WI38 (cell line): Measurements from ENCODE around the gene CDKN2AIPNL.
"Not testable (repeated sequence)": the region's sequence is repeated elsewhere in the genome, so short reads cannot be mapped to it uniquely, and the experiment has no call there.

Experiments used
- H3K4me3 ChIP-seq: 2 replicates; pipeline ENCODE4 v1.5.1; 2011; ENCODE audit warnings: low read depth, mild to moderate bottlenecking, control low read depth, low read length
- TF ChIP-seq, protein P1 (sequence below): IDR thresholded peaks from 2 replicates; pipeline ENCODE4 v1.5.1; 2012; ENCODE audit warnings: low read depth, mild to moderate bottlenecking, control low read depth, low read length

CDKN2AIPNL gene

DNA sequence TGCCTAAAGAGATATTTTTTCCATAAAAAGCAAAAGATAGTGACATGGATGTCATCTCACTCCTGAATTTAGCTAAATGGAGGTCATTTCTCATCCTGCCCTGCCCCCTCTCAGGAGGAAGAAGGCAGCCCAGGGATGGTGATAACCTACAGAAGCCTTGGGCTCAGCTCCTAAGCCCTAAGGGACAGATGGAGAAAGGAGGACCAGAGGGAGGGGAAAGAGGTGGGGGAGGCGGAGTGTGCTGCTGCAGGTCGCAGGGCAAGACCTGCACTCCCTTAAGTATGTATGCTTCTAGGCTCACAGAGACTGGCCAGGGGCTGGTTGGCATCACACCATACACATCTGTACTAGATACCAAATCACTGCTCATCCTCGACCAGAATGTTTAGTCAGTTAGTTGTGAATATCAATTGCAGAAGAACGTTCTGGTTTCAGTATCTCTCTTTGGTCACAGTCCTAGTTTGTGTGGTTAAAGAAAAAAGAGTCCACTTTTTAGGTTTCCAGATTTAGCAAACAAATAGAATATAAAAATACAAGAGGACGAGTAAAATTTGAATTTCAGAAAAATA is 18.4 kb upstream of the CDKN2AIPNL start:
- TF ChIP-seq, protein P1, sequence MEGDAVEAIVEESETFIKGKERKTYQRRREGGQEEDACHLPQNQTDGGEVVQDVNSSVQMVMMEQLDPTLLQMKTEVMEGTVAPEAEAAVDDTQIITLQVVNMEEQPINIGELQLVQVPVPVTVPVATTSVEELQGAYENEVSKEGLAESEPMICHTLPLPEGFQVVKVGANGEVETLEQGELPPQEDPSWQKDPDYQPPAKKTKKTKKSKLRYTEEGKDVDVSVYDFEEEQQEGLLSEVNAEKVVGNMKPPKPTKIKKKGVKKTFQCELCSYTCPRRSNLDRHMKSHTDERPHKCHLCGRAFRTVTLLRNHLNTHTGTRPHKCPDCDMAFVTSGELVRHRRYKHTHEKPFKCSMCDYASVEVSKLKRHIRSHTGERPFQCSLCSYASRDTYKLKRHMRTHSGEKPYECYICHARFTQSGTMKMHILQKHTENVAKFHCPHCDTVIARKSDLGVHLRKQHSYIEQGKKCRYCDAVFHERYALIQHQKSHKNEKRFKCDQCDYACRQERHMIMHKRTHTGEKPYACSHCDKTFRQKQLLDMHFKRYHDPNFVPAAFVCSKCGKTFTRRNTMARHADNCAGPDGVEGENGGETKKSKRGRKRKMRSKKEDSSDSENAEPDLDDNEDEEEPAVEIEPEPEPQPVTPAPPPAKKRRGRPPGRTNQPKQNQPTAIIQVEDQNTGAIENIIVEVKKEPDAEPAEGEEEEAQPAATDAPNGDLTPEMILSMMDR = no peak
- no peak overlapping the region for H3K4me3 ChIP-seq

DNA sequence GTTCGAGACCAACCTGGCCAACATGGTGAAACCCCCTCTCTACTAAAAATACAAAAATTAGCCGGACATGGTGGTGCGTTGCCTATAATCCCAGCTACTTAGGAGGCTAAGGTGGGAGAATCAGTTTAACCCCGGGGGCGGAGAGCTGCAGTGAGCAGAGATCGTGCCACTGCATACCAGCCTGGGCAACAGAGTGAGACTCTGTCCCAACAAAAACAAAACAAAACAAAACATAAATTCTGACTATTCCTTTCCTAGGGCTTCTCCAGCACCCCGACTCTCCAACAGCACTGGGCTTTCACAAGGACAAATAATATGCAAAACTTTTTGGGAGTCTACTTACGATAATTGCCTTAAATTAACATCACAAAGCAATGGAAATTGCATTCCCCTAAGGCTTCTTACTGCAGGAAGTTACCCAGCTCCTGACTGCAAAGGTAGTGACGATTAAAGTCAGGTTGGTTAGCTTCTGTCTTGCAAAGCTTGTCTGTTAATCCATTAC is 15.9 kb upstream of the CDKN2AIPNL start:
- TF ChIP-seq, protein P1 = no peak

DNA sequence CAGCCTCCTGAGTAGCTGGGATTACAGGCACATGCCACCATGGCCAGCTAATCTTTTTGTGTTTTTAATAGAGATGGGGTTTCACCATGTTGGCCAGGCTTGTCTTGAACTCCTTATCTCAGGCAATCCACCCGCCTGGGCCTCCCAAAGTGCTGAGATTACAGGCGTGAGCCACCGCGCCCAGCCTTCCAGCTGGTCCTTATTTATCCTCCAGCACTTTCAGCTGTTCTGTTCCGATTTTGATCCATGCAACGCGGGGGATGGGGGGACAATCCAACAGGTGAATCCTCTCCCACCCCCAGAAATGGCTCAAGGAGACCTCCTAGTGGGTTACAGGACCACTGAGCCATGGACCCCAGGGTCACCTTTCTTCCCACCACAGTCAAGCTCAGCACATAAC is 14.7 kb upstream of the CDKN2AIPNL start:
- no peak overlapping the region for H3K4me3 ChIP-seq
- TF ChIP-seq, protein P1 = no peak

More for the DNA sequence above, 15.9 kb upstream of the CDKN2AIPNL start:
- no peak overlapping the region for H3K4me3 ChIP-seq

DNA sequence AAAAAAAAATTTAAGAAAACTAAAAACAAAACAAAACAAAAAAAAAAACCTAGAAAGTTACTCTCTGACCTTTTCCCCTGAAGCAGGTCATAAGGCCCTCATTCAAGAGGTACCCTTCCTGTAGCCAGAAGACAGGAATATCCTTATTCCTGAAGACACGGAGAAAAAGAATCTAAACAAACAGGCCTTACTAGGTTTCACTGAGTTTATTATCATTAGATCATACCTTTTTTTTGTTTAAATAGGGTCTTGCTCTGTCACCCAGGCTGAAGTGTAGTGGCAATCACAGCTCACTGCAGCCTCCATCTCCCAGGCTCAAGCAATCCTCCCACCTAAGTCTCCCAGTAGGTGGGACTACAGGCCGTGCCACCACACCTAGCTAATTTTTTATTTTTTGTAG is 11.7 kb upstream of the CDKN2AIPNL start:
- TF ChIP-seq, protein P1 = no peak
- no peak overlapping the region for H3K4me3 ChIP-seq

DNA sequence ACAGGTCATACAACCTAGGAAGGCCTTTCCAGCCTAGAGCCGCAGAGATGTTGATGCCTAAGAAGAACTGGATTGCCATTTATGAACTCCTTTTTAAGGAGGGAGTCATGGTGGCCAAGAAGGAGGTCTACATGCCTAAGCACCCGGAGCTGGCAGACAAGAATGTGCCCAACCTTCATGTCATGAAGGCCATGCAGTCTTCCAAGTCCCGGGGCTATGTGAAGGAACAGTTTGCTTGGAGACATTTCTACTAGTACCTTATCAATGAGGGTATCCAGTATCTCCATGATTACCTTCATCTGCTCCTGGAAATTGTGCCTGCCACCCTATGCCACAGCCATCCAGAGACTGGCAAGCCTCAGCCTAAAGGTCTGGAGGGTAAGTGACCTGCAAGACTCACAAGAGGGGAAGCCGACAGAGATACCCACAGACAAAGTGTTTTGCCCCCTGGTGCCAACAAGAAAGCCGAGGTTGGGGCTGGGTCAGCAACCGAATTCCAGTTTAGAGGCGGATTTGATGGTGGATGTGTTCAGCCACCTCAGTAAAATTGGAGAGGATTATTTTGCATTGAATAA is 11.2 kb upstream of the CDKN2AIPNL start:
- TF ChIP-seq, protein P1 = no peak
- H3K4me3 ChIP-seq = no peak overlapping the region

DNA sequence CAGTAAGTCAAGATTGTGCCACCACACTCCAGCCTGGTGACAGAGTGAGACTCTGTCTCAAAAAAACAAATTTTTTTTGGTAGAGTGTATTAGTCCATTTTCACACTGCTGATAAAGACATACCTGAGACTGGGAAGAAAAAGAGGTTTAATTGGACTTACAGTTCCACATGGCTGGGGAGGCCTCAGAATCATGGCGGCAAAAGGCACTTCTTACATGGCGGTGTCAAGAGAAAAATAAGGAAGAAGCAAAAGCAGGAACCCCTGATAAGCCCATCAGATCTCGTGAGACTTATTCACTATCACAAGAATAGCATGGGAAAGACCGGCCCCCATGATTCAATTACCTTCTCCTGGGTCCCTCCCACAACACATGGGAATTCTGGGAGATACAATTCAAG is 9.4 kb upstream of the CDKN2AIPNL start:
- H3K4me3 ChIP-seq = not testable (repeated sequence)

DNA sequence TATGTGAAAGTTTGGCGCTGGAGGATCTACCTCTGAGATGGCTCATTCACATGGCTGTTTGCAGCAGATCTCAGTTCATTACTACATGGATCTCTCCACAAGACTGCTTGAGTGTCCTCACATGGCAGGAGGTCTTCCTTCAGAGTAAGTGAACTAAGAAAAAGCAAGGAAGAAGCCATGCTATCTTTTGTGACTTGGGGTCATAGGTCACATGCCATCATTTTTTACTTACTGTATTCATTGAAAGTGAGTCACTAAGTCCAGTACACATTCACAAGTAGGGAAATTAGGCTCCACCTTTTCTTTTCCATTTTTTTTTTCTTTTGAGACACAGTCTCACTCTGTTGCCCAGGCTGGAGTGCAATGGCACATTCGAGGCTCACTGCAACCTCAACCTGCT is 8.7 kb upstream of the CDKN2AIPNL start:
- TF ChIP-seq, protein P1 = no peak
- H3K4me3 ChIP-seq = no peak overlapping the region

DNA sequence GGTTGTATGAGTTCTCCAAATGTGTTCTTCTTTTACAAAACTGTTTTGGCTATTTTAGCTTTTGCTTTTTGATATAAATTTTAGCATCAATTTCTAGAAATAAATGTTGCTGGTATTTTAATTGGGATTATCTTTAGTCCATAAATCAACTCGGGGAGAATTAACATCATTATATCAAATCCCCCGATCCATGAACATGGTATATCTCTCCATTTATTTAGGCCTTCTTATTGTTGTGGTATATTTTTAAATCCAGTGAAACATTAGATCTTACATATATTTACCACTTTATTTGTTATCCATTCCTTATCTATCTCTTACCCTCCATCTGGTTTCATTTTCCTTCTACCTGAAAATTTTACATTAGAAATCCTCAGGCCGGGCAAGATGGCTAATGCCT is 7.3 kb upstream of the CDKN2AIPNL start:
- H3K4me3 ChIP-seq = no peak overlapping the region
- TF ChIP-seq, protein P1 = no peak
